HepG2 (cell line): Measurements from ENCODE around the gene DNAJC11. TPM values are rescaled to one million over a fixed set of nuclear protein-coding genes. Genes with fewer than 3 reads are reported as not detected.
A peak's percentile ranks its signal among the peaks of the same experiment; 100 is the strongest.

ENCODE experiments used
- FOXK1 ChIP-seq: sonication (generic); formaldehyde crosslinking; IDR thresholded peaks from 2 replicates; pipeline ENCODE4 v1.4.0; 2020; ENCODE audit warnings: low read depth, missing genetic modification reagents, borderline replicate concordance
- HDAC1 ChIP-seq: sonication (generic); formaldehyde crosslinking; IDR thresholded peaks from 2 replicates; pipeline ENCODE4 v1.5.1; 2020; ENCODE audit warnings: mild to moderate bottlenecking, missing genetic modification reagents
- KLF12 ChIP-seq: sonication (generic); formaldehyde crosslinking; IDR thresholded peaks from 2 replicates; pipeline ENCODE4 v1.4.0; 2020; ENCODE audit warnings: missing genetic modification reagents, borderline replicate concordance
- KLF6 ChIP-seq: IDR thresholded peaks from 2 replicates; pipeline ENCODE4 v1.8.0; 2016; ENCODE audit warnings: missing biosample characterization, missing genetic modification reagents
- MXD3 ChIP-seq: IDR thresholded peaks from 2 replicates; pipeline ENCODE4 v1.6.1; 2016; ENCODE audit warnings: mild to moderate bottlenecking, missing biosample characterization, missing genetic modification reagents
- MYPOP ChIP-seq: sonication (generic); formaldehyde crosslinking; IDR thresholded peaks from 2 replicates; pipeline ENCODE4 v1.8.1; 2023; ENCODE audit warnings: mild to moderate bottlenecking, moderate library complexity, missing genetic modification reagents
- NFKB2 ChIP-seq: sonication (generic); formaldehyde crosslinking; IDR thresholded peaks from 2 replicates; pipeline ENCODE4 v1.4.0; 2020; ENCODE audit warnings: missing genetic modification reagents, borderline replicate concordance
- NONO ChIP-seq, 2 experiments: fragments of 450-650 bp in 1 of 2; sonication (generic) in 1 of 2; formaldehyde crosslinking in 1 of 2; IDR thresholded peaks in 1 of 2; conservative IDR thresholded peaks in 1 of 2; 2 replicates each; pipeline versions ENCODE4 v1.6.1 to v1.8.0; 2017 to 2022; ENCODE audit warnings: mild to moderate bottlenecking in 1 of 2, missing genetic modification reagents in 1 of 2, moderate library complexity in 1 of 2
- POLR2A ChIP-seq, 2 experiments: IDR thresholded peaks; 2 replicates each; pipeline ENCODE4 v1.6.1; 2011; ENCODE audit warnings: low read depth in 2 of 2, low read length in 2 of 2, mild to moderate bottlenecking in 1 of 2, moderate library complexity in 1 of 2; ENCODE audit not compliant: insufficient read depth in 1 of 2
- YEATS4 ChIP-seq: sonication (generic); formaldehyde crosslinking; IDR thresholded peaks from 2 replicates; pipeline ENCODE4 v1.4.0; 2020; ENCODE audit warnings: missing genetic modification reagents, borderline replicate concordance
- ZBTB7B ChIP-seq: sonication (generic); formaldehyde crosslinking; IDR thresholded peaks from 2 replicates; pipeline ENCODE4 v1.4.0; 2020; ENCODE audit warnings: missing genetic modification reagents
- ZNF232 ChIP-seq: sonication (generic); formaldehyde crosslinking; IDR thresholded peaks from 2 replicates; pipeline ENCODE4 v1.4.0; 2020; ENCODE audit warnings: missing genetic modification reagents, borderline replicate concordance
- ZNF580 ChIP-seq: IDR thresholded peaks from 2 replicates; pipeline ENCODE4 v1.6.1; 2016; ENCODE audit warnings: low read depth, borderline replicate concordance
- ZNF746 ChIP-seq: sonication (generic); formaldehyde crosslinking; IDR thresholded peaks from 2 replicates; pipeline ENCODE4 v1.8.0; 2022; ENCODE audit warnings: mild to moderate bottlenecking, missing genetic modification reagents
- ZXDC ChIP-seq: sonication (generic); formaldehyde crosslinking; IDR thresholded peaks from 2 replicates; pipeline ENCODE4 v1.5.0; 2020; ENCODE audit warnings: mild to moderate bottlenecking, missing genetic modification reagents
- polyA plus RNA-seq, 8 experiments: library from polyadenylated mRNA; depleted of rRNA in 3 of 8; stranded (reverse) in 7 of 8; unstranded in 1 of 8; fragments of >200 nt; fragmentation: Illumina TruSeq in 4 of 8; extraction: Trizol in 4 of 8; gene quantifications; 2 replicates each; pipeline versions ENCODE4 v1.2.1 to v1.2.3, GENCODE V29; 2011 to 2016; ENCODE audit warnings: low read depth in 4 of 8, missing spikeins in 1 of 8, mixed read lengths in 1 of 8; ENCODE audit not compliant: insufficient read depth in 1 of 8
- total RNA-seq, 5 experiments: library from RNA; depleted of rRNA; stranded (reverse); fragments of >200 nt; fragmentation: Illumina TruSeq; extraction: Trizol; gene quantifications; 2 replicates each; pipeline ENCODE4 v1.2.3, GENCODE V29; 2016; ENCODE audit warnings: low read depth in 1 of 5
- TF ChIP-seq, protein P1 (sequence below): sonication (generic); IDR thresholded peaks from 2 replicates; pipeline ENCODE4 v1.6.1; 2016; ENCODE audit warnings: low read depth, borderline replicate concordance
- TF ChIP-seq, protein P2 (sequence below): sonication (generic); formaldehyde crosslinking; IDR thresholded peaks from 2 replicates; pipeline ENCODE4 v1.5.0; 2020; ENCODE audit warnings: mild to moderate bottlenecking, missing genetic modification reagents, moderate library complexity
- TF ChIP-seq, protein P3 (sequence below): sonication (generic); formaldehyde crosslinking; IDR thresholded peaks from 2 replicates; pipeline ENCODE4 v1.8.1; 2023; ENCODE audit warnings: mild to moderate bottlenecking, missing genetic modification reagents

DNAJC11 gene
- total and polyA plus RNA-seq, 2 of the 13 experiments (the other 11 are each of a cell fraction or from before 2014, with no cell fraction given): 25.1 to 47.6 TPM

- TF ChIP-seq MXD3 (CRISPR knock-in tag) (no peak), FOXK1 (CRISPR knock-in tag) (no peak), ZNF580 (CRISPR knock-in tag) (no peak), NONO (IDR thresholded peaks at IDR 0.05) (no peak), NONO (CRISPR knock-in tag; conservative IDR thresholded peaks at IDR 0.05) (0 out of 2 replicates have a peak, but pooled peaks have one; percentile 5), NFKB2 (CRISPR knock-in tag) (0 out of 2 replicates have a peak, but pooled peaks have one; percentile 6), KLF12 (CRISPR knock-in tag) (peak; percentile 70), ZNF232 (CRISPR knock-in tag) (0 out of 2 replicates have a peak, but pooled peaks have one; percentile 13), YEATS4 (peak; percentile 44; the same call in 1 of the 2 replicates), POLR2A (IDR thresholded peaks at IDR 0.05; ENCODE audit: insufficient read depth in 1 of 2, low read depth in 2 of 2, low read length in 2 of 2) (peak in 1 of 2 experiments; percentile 15; a peak in 2 of 4 replicates), MYPOP (0 out of 2 replicates have a peak, but pooled peaks have one; percentile 38), ZXDC (CRISPR knock-in tag) (0 out of 2 replicates have a peak, but pooled peaks have one; percentile 24), ZNF746 (0 out of 2 replicates have a peak, but pooled peaks have one; percentile 25), KLF6 (CRISPR knock-in tag) (peak; percentile 30; the same call in 1 of the 2 replicates), ZBTB7B (peak; percentile 0; the same call in 1 of the 2 replicates), HDAC1 (CRISPR knock-in tag) (peak; percentile 65)
- TF ChIP-seq, protein P1, sequence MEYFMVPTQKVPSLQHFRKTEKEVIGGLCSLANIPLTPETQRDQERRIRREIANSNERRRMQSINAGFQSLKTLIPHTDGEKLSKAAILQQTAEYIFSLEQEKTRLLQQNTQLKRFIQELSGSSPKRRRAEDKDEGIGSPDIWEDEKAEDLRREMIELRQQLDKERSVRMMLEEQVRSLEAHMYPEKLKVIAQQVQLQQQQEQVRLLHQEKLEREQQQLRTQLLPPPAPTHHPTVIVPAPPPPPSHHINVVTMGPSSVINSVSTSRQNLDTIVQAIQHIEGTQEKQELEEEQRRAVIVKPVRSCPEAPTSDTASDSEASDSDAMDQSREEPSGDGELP: peak; percentile 34; the same call in 1 of the 2 replicates
- TF ChIP-seq, protein P2, sequence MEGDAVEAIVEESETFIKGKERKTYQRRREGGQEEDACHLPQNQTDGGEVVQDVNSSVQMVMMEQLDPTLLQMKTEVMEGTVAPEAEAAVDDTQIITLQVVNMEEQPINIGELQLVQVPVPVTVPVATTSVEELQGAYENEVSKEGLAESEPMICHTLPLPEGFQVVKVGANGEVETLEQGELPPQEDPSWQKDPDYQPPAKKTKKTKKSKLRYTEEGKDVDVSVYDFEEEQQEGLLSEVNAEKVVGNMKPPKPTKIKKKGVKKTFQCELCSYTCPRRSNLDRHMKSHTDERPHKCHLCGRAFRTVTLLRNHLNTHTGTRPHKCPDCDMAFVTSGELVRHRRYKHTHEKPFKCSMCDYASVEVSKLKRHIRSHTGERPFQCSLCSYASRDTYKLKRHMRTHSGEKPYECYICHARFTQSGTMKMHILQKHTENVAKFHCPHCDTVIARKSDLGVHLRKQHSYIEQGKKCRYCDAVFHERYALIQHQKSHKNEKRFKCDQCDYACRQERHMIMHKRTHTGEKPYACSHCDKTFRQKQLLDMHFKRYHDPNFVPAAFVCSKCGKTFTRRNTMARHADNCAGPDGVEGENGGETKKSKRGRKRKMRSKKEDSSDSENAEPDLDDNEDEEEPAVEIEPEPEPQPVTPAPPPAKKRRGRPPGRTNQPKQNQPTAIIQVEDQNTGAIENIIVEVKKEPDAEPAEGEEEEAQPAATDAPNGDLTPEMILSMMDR: peak; percentile 14; the same call in 1 of the 2 replicates
- TF ChIP-seq, protein P3, sequence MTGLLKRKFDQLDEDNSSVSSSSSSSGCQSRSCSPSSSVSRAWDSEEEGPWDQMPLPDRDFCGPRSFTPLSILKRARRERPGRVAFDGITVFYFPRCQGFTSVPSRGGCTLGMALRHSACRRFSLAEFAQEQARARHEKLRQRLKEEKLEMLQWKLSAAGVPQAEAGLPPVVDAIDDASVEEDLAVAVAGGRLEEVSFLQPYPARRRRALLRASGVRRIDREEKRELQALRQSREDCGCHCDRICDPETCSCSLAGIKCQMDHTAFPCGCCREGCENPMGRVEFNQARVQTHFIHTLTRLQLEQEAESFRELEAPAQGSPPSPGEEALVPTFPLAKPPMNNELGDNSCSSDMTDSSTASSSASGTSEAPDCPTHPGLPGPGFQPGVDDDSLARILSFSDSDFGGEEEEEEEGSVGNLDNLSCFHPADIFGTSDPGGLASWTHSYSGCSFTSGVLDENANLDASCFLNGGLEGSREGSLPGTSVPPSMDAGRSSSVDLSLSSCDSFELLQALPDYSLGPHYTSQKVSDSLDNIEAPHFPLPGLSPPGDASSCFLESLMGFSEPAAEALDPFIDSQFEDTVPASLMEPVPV (CRISPR knock-in tag): 0 out of 2 replicates have a peak, but pooled peaks have one; percentile 7
These were observed 88.8 kb downstream of the DNAJC11 start (continued) for GRCh38 chr1:6612641-6613360.
